ENCODE results near the gene SERTAD3. TPM values are rescaled to one million over a fixed set of nuclear protein-coding genes. Genes with fewer than 3 reads are reported as not detected.

The SERTAD3 gene
- total RNA-seq, 4 donors from 2014 or later: 13.7 to 17.5 (median 15.5) TPM

GRCh38 chr19:40464059-40465024 is 20.2 kb upstream of the SERTAD3 start:
- no peak for TF ChIP-seq CTCF (IDR thresholded peaks at IDR 0.05; ENCODE audit: low read depth)

- no peak for TF ChIP-seq CTCF (IDR thresholded peaks at IDR 0.05; ENCODE audit: low read depth)
Observed at GRCh38 chr19:40461669-40462221, 17.6 kb upstream of the SERTAD3 start.

- no peak for TF ChIP-seq CTCF (IDR thresholded peaks at IDR 0.05; ENCODE audit: low read depth)
Observed at GRCh38 chr19:40460185-40460584, 16.1 kb upstream of the SERTAD3 start.

GRCh38 chr19:40458597-40458974 is 14.5 kb upstream of the SERTAD3 start:
- no peak for TF ChIP-seq CTCF (IDR thresholded peaks at IDR 0.05; ENCODE audit: low read depth)

GRCh38 chr19:40457953-40458596 is 13.9 kb upstream of the SERTAD3 start:
- no peak for TF ChIP-seq CTCF (IDR thresholded peaks at IDR 0.05; ENCODE audit: low read depth)

GRCh38 chr19:40457048-40457447 is 12.9 kb upstream of the SERTAD3 start:
- no peak for TF ChIP-seq CTCF (IDR thresholded peaks at IDR 0.05; ENCODE audit: low read depth)

GRCh38 chr19:40453151-40453735 is 9.1 kb upstream of the SERTAD3 start:
- TF ChIP-seq CTCF (IDR thresholded peaks at IDR 0.05; ENCODE audit: low read depth): no peak
